ENCODE data around the gene HOXC10. TPM values are rescaled to one million over a fixed set of nuclear protein-coding genes. Genes with fewer than 3 reads are reported as not detected.

The HOXC10 gene
- total and polyA plus RNA-seq, 2 of the 8 experiments (the other 6 are each of a cell fraction or from before 2014, with no cell fraction given), result not detected

DNA sequence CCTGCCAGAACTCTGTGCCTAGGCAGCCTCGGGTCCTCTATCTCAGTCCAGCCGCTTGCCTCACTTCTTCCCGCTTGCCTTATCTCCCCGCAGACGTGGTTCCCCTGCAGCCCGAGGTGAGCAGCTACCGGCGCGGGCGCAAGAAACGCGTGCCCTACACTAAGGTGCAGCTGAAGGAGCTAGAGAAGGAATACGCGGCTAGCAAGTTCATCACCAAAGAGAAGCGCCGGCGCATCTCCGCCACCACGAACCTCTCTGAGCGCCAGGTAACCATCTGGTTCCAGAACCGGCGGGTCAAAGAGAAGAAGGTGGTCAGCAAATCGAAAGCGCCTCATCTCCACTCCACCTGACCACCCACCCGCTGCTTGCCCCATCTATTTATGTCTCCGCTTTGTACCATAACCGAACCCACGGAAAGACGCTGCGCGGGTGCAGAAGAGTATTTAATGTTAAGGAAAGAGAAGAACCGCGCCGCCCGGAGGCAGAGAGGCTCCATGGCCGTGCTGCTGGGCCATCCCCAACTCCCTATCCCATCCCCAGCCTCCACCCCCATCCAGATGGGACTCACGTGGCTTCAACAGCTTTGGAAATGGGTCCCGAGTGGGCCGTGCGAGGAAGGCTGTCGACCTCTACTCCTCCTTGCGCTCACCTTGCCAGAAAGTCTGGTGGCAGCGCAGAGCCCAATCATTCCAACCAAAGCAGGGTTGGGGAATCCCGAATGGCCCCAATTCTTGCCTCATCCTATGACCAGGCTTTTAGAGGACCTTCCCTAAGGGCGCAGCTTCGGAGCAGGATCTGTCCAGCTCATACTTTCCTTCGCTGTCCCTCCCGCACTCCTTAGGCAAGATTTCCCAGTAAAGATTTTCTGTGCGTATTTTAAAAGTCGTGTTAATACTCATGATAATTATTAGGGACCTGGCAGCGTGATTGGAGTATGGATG lies 39.8 kb upstream of the HOXC10 start:
- H2BK12ac ChIP-seq (ENCODE audit: low read depth, low read length), result no peak overlapping the region
- H3K9ac ChIP-seq (replicated peaks in 1 of 4; ENCODE audit: extremely low read depth in 1 of 4, low read depth in 3 of 4, low read length in 3 of 4), result no peak overlapping the region
- H2BK20ac ChIP-seq (ENCODE audit: low read length), result no peak overlapping the region
- ChIA-PET POLR2A (ENCODE audit: partially characterized antibody) (interaction anchor here (0.8 to 1.4 kb wide), 3 partner anchors 14 to 124 kb away, joined by 3 to 4 read pairs (median 3); no protein-coding TSS in a partner anchor), CTCF (ENCODE audit: partially characterized antibody) (interaction anchor here (0.5 to 2.1 kb wide), 18 partner anchors 10 to 263 kb away, joined by 3 to 10 read pairs (median 3); partner anchors contain the start of gene HOTAIR)
- no peak overlapping the region for H4K91ac ChIP-seq (replicated peaks; ENCODE audit: insufficient read length, low read length)
- no peak overlapping the region for H4K5ac ChIP-seq (ENCODE audit: insufficient read length, low read depth, low read length)
- no peaks in the 10 kb centered on the region for H3K36me3 ChIP-seq (ENCODE audit: control insufficient read depth in 2 of 4, insufficient read depth in 4 of 4, low read length in 3 of 4)
- H3K18ac ChIP-seq (ENCODE audit: extremely low read depth, low read length), result no peak overlapping the region
- H3K4me1 ChIP-seq (replicated peaks in 1 of 4; ENCODE audit: control insufficient read depth in 3 of 4, insufficient read depth in 4 of 4, low read length in 3 of 4), result peaks cover 0 to 7% (median under 1%) of the 10 kb centered on the region in 4 experiments; a peak in 5 of 7 replicates
- no peak overlapping the region for H3K27ac ChIP-seq (ENCODE audit: low read depth, low read length)
- no peak overlapping the region for H3K56ac ChIP-seq (replicated peaks; ENCODE audit: insufficient read length, low read depth, low read length)
- H3K4ac ChIP-seq (replicated peaks; ENCODE audit: insufficient read length, low read depth, low read length), result no peak overlapping the region
- peaks cover 16 to 22% of the 10 kb centered on the region in 2 experiments for H4K20me1 ChIP-seq (replicated peaks in 1 of 2; ENCODE audit: control insufficient read depth in 1 of 2, insufficient read depth in 2 of 2, low read length in 2 of 2)
- WGBS, 2 experiments (ENCODE audit: extremely low coverage in 1 of 2, insufficient coverage in 1 of 2, insufficient read length in 1 of 2, insufficient replicate concordance in 2 of 2, low coverage in 1 of 2, low lambda C conversion rate in 2 of 2, missing lambda C conversion rate in 1 of 2), result 13% methylated on average over 36 of the region's 51 CpGs; no CpG with 5 or more reads in 1 of the 2 experiments
- no peak overlapping the region for H2AK5ac ChIP-seq (ENCODE audit: low read depth, low read length)
- no peak overlapping the region for H2BK15ac ChIP-seq (ENCODE audit: low read length)
- no peaks in the 10 kb centered on the region for H3K79me1 ChIP-seq (ENCODE audit: low read depth, low read length)
- H3K4me2 ChIP-seq (ENCODE audit: insufficient read depth in 1 of 2, low read depth in 2 of 2, low read length in 2 of 2), result 0 out of 4 replicates have a peak overlapping the region, but pooled peaks of 1 of the 2 experiments have one; percentile 3
- no peak overlapping the region for H2BK120ac ChIP-seq (replicated peaks; ENCODE audit: low read depth, low read length)
- H3K14ac ChIP-seq (ENCODE audit: insufficient read length), result no peak overlapping the region
- no peaks in the 10 kb centered on the region for H3K9me3 ChIP-seq (ENCODE audit: insufficient read depth in 2 of 2, low read depth in 1 of 2, low read length in 1 of 2)
- H3K27me3 ChIP-seq (replicated peaks in 1 of 4; ENCODE audit: control insufficient read depth in 3 of 4, extremely low read depth in 1 of 4, insufficient read depth in 3 of 4, low read length in 3 of 4), result peaks cover 93 to 100% (median 98%) of the 10 kb centered on the region in 4 experiments
- peak in 1 of 2 experiments; percentile 59 for DNase-seq (ENCODE audit: low read depth in 1 of 2, low spot score in 2 of 2)
- H2AFZ ChIP-seq (ENCODE audit: low read length), result no peak overlapping the region
- H3K23me2 ChIP-seq (ENCODE audit: low read depth, low read length), result no peaks in the 10 kb centered on the region
- H2BK5ac ChIP-seq (ENCODE audit: low read depth, low read length), result no peak overlapping the region
- FAIRE-seq, result no peak
- H4K8ac ChIP-seq (ENCODE audit: extremely low read depth, insufficient read depth, low read length), result no peak overlapping the region
- H3K23ac ChIP-seq (ENCODE audit: insufficient read length), result no peak overlapping the region
- H3K79me2 ChIP-seq (ENCODE audit: control insufficient read depth in 1 of 2, insufficient read depth in 2 of 2, low read length in 2 of 2), result no peaks in the 10 kb centered on the region
- H3K4me3 ChIP-seq (ENCODE audit: extremely low read depth in 1 of 4, insufficient read depth in 2 of 4, low read depth in 3 of 4, low read length in 4 of 4), result no peak overlapping the region
- TF ChIP-seq BCL11A (IDR thresholded peaks at IDR 0.05; ENCODE audit: low read depth in 2 of 2, low read length in 2 of 2) (no peak), SIN3A (conservative IDR thresholded peaks at IDR 0.05 in 1 of 2, IDR thresholded peaks at IDR 0.05 in 1 of 2; ENCODE audit: low read depth in 1 of 2, low read length in 2 of 2) (no peak), SIRT6 (IDR thresholded peaks at IDR 0.05; ENCODE audit: low read length) (no peak), CBX5 (IDR thresholded peaks at IDR 0.05; ENCODE audit: low read depth, low read length) (no peak), BACH1 (IDR thresholded peaks at IDR 0.05; ENCODE audit: low read length) (no peak), SRF (IDR thresholded peaks at IDR 0.05; ENCODE audit: low read depth, low read length) (no peak), RFX5 (IDR thresholded peaks at IDR 0.05; ENCODE audit: borderline replicate concordance, low read depth, low read length) (no peak), SUZ12 (IDR thresholded peaks at IDR 0.05; ENCODE audit: low read length) (peak; percentile 97), RAD21 (IDR thresholded peaks at IDR 0.05 in 1 of 2, conservative IDR thresholded peaks at IDR 0.05 in 1 of 2; ENCODE audit: low read depth in 2 of 2, low read length in 2 of 2) (peak in 1 of 2 experiments; percentile 18; a peak in 1 of 4 replicates)
- TF ChIP-seq, protein P1, sequence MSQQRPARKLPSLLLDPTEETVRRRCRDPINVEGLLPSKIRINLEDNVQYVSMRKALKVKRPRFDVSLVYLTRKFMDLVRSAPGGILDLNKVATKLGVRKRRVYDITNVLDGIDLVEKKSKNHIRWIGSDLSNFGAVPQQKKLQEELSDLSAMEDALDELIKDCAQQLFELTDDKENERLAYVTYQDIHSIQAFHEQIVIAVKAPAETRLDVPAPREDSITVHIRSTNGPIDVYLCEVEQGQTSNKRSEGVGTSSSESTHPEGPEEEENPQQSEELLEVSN (IDR thresholded peaks at IDR 0.05), result no peak
